HG03064 (cell line): ENCODE results near the gene POC5.
"Not testable (repeated sequence)": the region's sequence is repeated elsewhere in the genome, so short reads cannot be mapped to it uniquely, and the experiment has no call there.

Experiments used
- ATAC-seq: cut with Tn5 transposase; IDR thresholded peaks from one replicate; pipeline ENCODE4 v1.9.1; 2021; ENCODE audit warnings: low read depth; ENCODE audit not compliant: unreplicated experiment

The POC5 gene

GRCh38 chr5:75717082-75717922, at the start of gene POC5:
Gene POC5, minus strand, starts transcription at chr5:75717437. Its CDS starts 4,500 bp downstream, at chr5:75712937.
- peak; percentile 94 for ATAC-seq

- ATAC-seq, result no peak
Observed at GRCh38 chr5:75758116-75758515, 40.9 kb upstream of the POC5 start.

- no peak for ATAC-seq
Observed at GRCh38 chr5:75756981-75757380, 39.7 kb upstream of the POC5 start.

GRCh38 chr5:75756211-75756610, 39.0 kb upstream of the POC5 start:
- no peak for ATAC-seq

- ATAC-seq, result no peak
Observed at GRCh38 chr5:75753182-75753581, 35.9 kb upstream of the POC5 start.

GRCh38 chr5:75744355-75744754, 27.1 kb upstream of the POC5 start:
- ATAC-seq, result no peak

- no peak for ATAC-seq
Observed at GRCh38 chr5:75736273-75736672, 19.0 kb upstream of the POC5 start.

GRCh38 chr5:75734913-75735789, 17.9 kb upstream of the POC5 start:
- no peak for ATAC-seq

GRCh38 chr5:75733767-75734166, 16.5 kb upstream of the POC5 start:
- no peak for ATAC-seq

- ATAC-seq, result not testable (repeated sequence)
Observed at GRCh38 chr5:75731515-75731914, 14.3 kb upstream of the POC5 start.

- ATAC-seq, result no peak
Observed at GRCh38 chr5:75729321-75729720, 12.1 kb upstream of the POC5 start.

GRCh38 chr5:75727931-75728330, 10.7 kb upstream of the POC5 start:
- ATAC-seq, result no peak

- not testable (repeated sequence) for ATAC-seq
Observed at GRCh38 chr5:75726224-75726623, 9.0 kb upstream of the POC5 start.

- ATAC-seq, result no peak
Observed at GRCh38 chr5:75723378-75723777, 6.1 kb upstream of the POC5 start.

GRCh38 chr5:75721573-75721972, 4.3 kb upstream of the POC5 start:
- no peak for ATAC-seq

GRCh38 chr5:75720882-75721281, 3.6 kb upstream of the POC5 start:
- no peak for ATAC-seq

GRCh38 chr5:75716715-75717081, 539 bp downstream of the POC5 start:
- ATAC-seq, result peak; percentile 8

GRCh38 chr5:75712091-75712490, 5.1 kb downstream of the POC5 start:
- ATAC-seq, result no peak

GRCh38 chr5:75711151-75711550, 6.1 kb downstream of the POC5 start:
- no peak for ATAC-seq

GRCh38 chr5:75710637-75711036, 6.6 kb downstream of the POC5 start:
- ATAC-seq, result no peak

GRCh38 chr5:75707911-75708509, 9.2 kb downstream of the POC5 start:
- ATAC-seq, result no peak
